PC-3 (cell line): ENCODE results near the gene SHOX. TPM values are rescaled to one million over a fixed set of nuclear protein-coding genes. Genes with fewer than 3 reads are reported as not detected.

Source experiments
- ATAC-seq: fragments of 200-7000 bp; cut with Tn5 transposase; 2 replicates; pipeline ENCODE4 v1.9.1; 2020; ENCODE audit warnings: mild to moderate bottlenecking, moderate library complexity
- BruUV-seq: library from RNA; stranded (reverse); fragments of 400-500 nt; replicated peaks from 2 replicates; lab custom pipeline; 2021; lab: Mats Ljungman, UMichigan
- CTCF ChIA-PET: fragments of 300-600 bp; sonication (Branson Sonifier 250); formaldehyde crosslinking; loops from one replicate; lab custom pipeline; 2022; ENCODE audit warnings: antibody characterized with exemption; lab: Charles Lee
- POLR2A ChIA-PET: fragments of 300-600 bp; sonication (Branson Sonifier 250); formaldehyde crosslinking; loops from one replicate; lab custom pipeline; 2022; ENCODE audit warnings: antibody characterized with exemption; ENCODE audit not compliant: unreplicated experiment; lab: Charles Lee
- DNase-seq: peaks from one replicate; pipeline ENCODE4 v3.0.0-alpha.2; 2015
- H2AFZ ChIP-seq: fragments of 300-600 bp; sonication (generic); 2 replicates; pipeline ENCODE4 v1.6.0; 2016; ENCODE audit warnings: antibody characterized with exemption, low read length
- H3F3A ChIP-seq: fragments of 300-600 bp; sonication (generic); one replicate; pipeline ENCODE4 v1.6.0; 2017; ENCODE audit warnings: antibody characterized with exemption, low read length, control low read depth, mild to moderate bottlenecking; ENCODE audit not compliant: unreplicated experiment
- H3K27ac ChIP-seq: fragments of 300-600 bp; sonication (generic); 2 replicates; pipeline ENCODE4 v1.5.1; 2016; ENCODE audit warnings: mild to moderate bottlenecking, low read length
- H3K27me3 ChIP-seq: fragments of 300-600 bp; sonication (generic); 2 replicates; pipeline ENCODE4 v1.6.1; 2016; ENCODE audit warnings: low read length, mixed read lengths
- H3K36me3 ChIP-seq: fragments of 300-600 bp; sonication (generic); 2 replicates; pipeline ENCODE4 v1.6.1; 2016; ENCODE audit warnings: low read depth, mixed run types, low read length, mixed read lengths
- H3K4me1 ChIP-seq: fragments of 300-600 bp; sonication (generic); 2 replicates; pipeline ENCODE4 v1.5.1; 2016; ENCODE audit warnings: low read length; ENCODE audit not compliant: insufficient read depth
- H3K4me2 ChIP-seq: fragments of 300-600 bp; sonication (generic); 2 replicates; pipeline ENCODE4 v1.6.0; 2016; ENCODE audit warnings: low read length
- H3K4me3 ChIP-seq: fragments of 300-600 bp; sonication (generic); 2 replicates; pipeline ENCODE4 v1.5.1; 2016; ENCODE audit warnings: mild to moderate bottlenecking, low read length, mixed read lengths
- H3K79me2 ChIP-seq: fragments of 300-600 bp; sonication (generic); 2 replicates; pipeline ENCODE4 v1.6.1; 2017; ENCODE audit warnings: low read length, mixed read lengths
- H3K9ac ChIP-seq: fragments of 300-600 bp; sonication (generic); 2 replicates; pipeline ENCODE4 v1.6.0; 2016; ENCODE audit warnings: mild to moderate bottlenecking, low read length
- H3K9me2 ChIP-seq: fragments of 300-600 bp; sonication (generic); replicated peaks from 2 replicates; pipeline ENCODE4 v1.6.1; 2016; ENCODE audit warnings: mixed run types, low read length, mixed read lengths
- H3K9me3 ChIP-seq: fragments of 300-600 bp; sonication (generic); 2 replicates; pipeline ENCODE4 v1.6.1; 2016; ENCODE audit warnings: low read length, mixed read lengths
- H4K20me1 ChIP-seq: fragments of 300-600 bp; sonication (generic); 2 replicates; pipeline ENCODE4 v1.6.1; 2016; ENCODE audit warnings: low read length, mixed read lengths
- CTCF ChIP-seq: fragments of 300-600 bp; sonication (generic); conservative IDR thresholded peaks from 2 replicates; pipeline ENCODE4 v1.5.1; 2017; ENCODE audit warnings: antibody characterized with exemption, low read depth, mild to moderate bottlenecking, low read length
- EZH2 ChIP-seq: fragments of 300-600 bp; sonication (generic); IDR thresholded peaks from one replicate; pipeline ENCODE4 v1.6.1; 2017; ENCODE audit warnings: antibody characterized with exemption, mild to moderate bottlenecking, low read length; ENCODE audit not compliant: unreplicated experiment
- EZH2phosphoT487 ChIP-seq: fragments of 300-600 bp; sonication (generic); IDR thresholded peaks from 2 replicates; pipeline ENCODE4 v1.6.1; 2018; ENCODE audit warnings: mild to moderate bottlenecking, antibody characterized with exemption, low read length, borderline replicate concordance
- intact Hi-C: fragments of 100-400 bp; cut with micrococcal nuclease; formaldehyde crosslinking; loops from 2 replicates; pipeline ENCODE4 v1.9.0; 2023
- total RNA-seq: library from RNA; depleted of rRNA; stranded (reverse); fragments of >200 nt; gene quantifications from 2 replicates; pipeline ENCODE4 v1.2.3, GENCODE V29; 2014

The SHOX gene
- total RNA-seq, 1 experiment from 2014 or later: not detected

GRCh38 chrX:663841-664240 is 33.2 kb downstream of the SHOX start:
- no peaks in the 10 kb centered on the region for H3F3A ChIP-seq
- no peak overlapping the region for H2AFZ ChIP-seq
- no peaks in the 10 kb centered on the region for H3K79me2 ChIP-seq
- no peaks in the 10 kb centered on the region for H3K4me1 ChIP-seq
- H3K27ac ChIP-seq: no peak overlapping the region
- intact Hi-C loops: no loop called here
- DNase-seq (no peak), ATAC-seq (no peak)
- POLR2A ChIA-PET: no interaction called here
- H3K9me3 ChIP-seq: no peaks in the 10 kb centered on the region
- no peaks in the 10 kb centered on the region for H3K36me3 ChIP-seq
- no peaks in the 10 kb centered on the region for H3K9me2 ChIP-seq
- H3K9ac ChIP-seq: no peak overlapping the region
- BruUV-seq: no TSS peak
- no peaks in the 10 kb centered on the region for H3K27me3 ChIP-seq
- CTCF ChIA-PET: no interaction called here
- TF ChIP-seq EZH2phosphoT487 (no peak), EZH2 (no peak), CTCF (no peak)
- H3K4me2 ChIP-seq: no peak overlapping the region
- H3K4me3 ChIP-seq: no peak overlapping the region
- no peaks in the 10 kb centered on the region for H4K20me1 ChIP-seq

GRCh38 chrX:666762-667720 is 36.5 kb downstream of the SHOX start:
- no peaks in the 10 kb centered on the region for H3K79me2 ChIP-seq
- H3K4me2 ChIP-seq: no peak overlapping the region
- TF ChIP-seq EZH2 (no peak), EZH2phosphoT487 (no peak), CTCF (no peak)
- ChIA-PET POLR2A (no interaction called here), CTCF (no interaction called here)
- no peaks in the 10 kb centered on the region for H3K4me1 ChIP-seq
- no peak for ATAC-seq
- H3K9me3 ChIP-seq: no peaks in the 10 kb centered on the region
- no peaks in the 10 kb centered on the region for H3K27me3 ChIP-seq
- no peak overlapping the region for H3K4me3 ChIP-seq
- H3K9me2 ChIP-seq: no peaks in the 10 kb centered on the region
- H2AFZ ChIP-seq: no peak overlapping the region
- BruUV-seq: no TSS peak
- no peaks in the 10 kb centered on the region for H3K36me3 ChIP-seq
- H3K27ac ChIP-seq: no peak overlapping the region
- no peak overlapping the region for H3K9ac ChIP-seq
- no peaks in the 10 kb centered on the region for H3F3A ChIP-seq
- no peaks in the 10 kb centered on the region for H4K20me1 ChIP-seq
- no peak for DNase-seq
- intact Hi-C loops: no loop called here

- H3K4me3 ChIP-seq: no peak overlapping the region
- peaks cover 4% of the 10 kb centered on the region; the same call in 1 of the 2 replicates for H3K27me3 ChIP-seq
- no peaks in the 10 kb centered on the region for H4K20me1 ChIP-seq
- H2AFZ ChIP-seq: no peak overlapping the region
- BruUV-seq: no TSS peak
- H3K9me3 ChIP-seq: no peaks in the 10 kb centered on the region
- ChIA-PET POLR2A (no interaction called here), CTCF (no interaction called here)
- H3K4me1 ChIP-seq: no peaks in the 10 kb centered on the region
- no peaks in the 10 kb centered on the region for H3K79me2 ChIP-seq
- H3K4me2 ChIP-seq: no peak overlapping the region; the same call in 1 of the 2 replicates
- intact Hi-C loops: no loop called here
- H3K9me2 ChIP-seq: no peaks in the 10 kb centered on the region
- ATAC-seq (no peak), DNase-seq (no peak)
- H3F3A ChIP-seq: no peaks in the 10 kb centered on the region
- no peak overlapping the region for H3K27ac ChIP-seq
- no peaks in the 10 kb centered on the region for H3K36me3 ChIP-seq
- TF ChIP-seq EZH2: no peak
- TF ChIP-seq CTCF: no peak
- TF ChIP-seq EZH2phosphoT487: no peak
- no peak overlapping the region for H3K9ac ChIP-seq
Observed at GRCh38 chrX:670645-671044, 40.1 kb downstream of the SHOX start.
